NOMO-1 treated with dmso at 0.1 percent for 144 hours (cell line): ENCODE results near the gene PIM3.

Experiments
- DNase-seq: peaks from one replicate; lab custom pipeline; 2025; ENCODE audit not compliant: unreplicated experiment; lab: John Stamatoyannopoulos, UW

Gene PIM3

GRCh38 chr22:49960159-49961004 is at the start of gene PIM3:
PIM3 (plus strand) TSS chr22:49960772; CDS start chr22:49960948, 176 bp downstream.
- peak; percentile 89 for DNase-seq

GRCh38 chr22:49911881-49912625 is 48.5 kb upstream of the PIM3 start:
- no peak for DNase-seq

- DNase-seq, result no peak
Measured at GRCh38 chr22:49913026-49913425, 47.5 kb upstream of the PIM3 start.

- no peak for DNase-seq
Measured at GRCh38 chr22:49913446-49913845, 47.1 kb upstream of the PIM3 start.

GRCh38 chr22:49914256-49914655 is 46.3 kb upstream of the PIM3 start:
- no peak for DNase-seq

- no peak for DNase-seq
Measured at GRCh38 chr22:49915610-49916009, 45.0 kb upstream of the PIM3 start.

- DNase-seq, result no peak
Measured at GRCh38 chr22:49916831-49917230, 43.7 kb upstream of the PIM3 start.

GRCh38 chr22:49917974-49918910 is 42.3 kb upstream of the PIM3 start, which contains the start of the genes ALG12 and CRELD2:
ALG12 (minus strand) TSS chr22:49918438; CDS start chr22:49913765, 4,673 bp downstream.
CRELD2 (plus strand) TSS chr22:49918634; CDS start chr22:49918770, 136 bp downstream.
- peak; percentile 92 for DNase-seq

- no peak for DNase-seq
Measured at GRCh38 chr22:49918911-49919881, 41.4 kb upstream of the PIM3 start.

- DNase-seq, result no peak
Measured at GRCh38 chr22:49920859-49921258, 39.7 kb upstream of the PIM3 start.

- no peak for DNase-seq
Measured at GRCh38 chr22:49921508-49922278, 38.9 kb upstream of the PIM3 start.

GRCh38 chr22:49922484-49922883 is 38.1 kb upstream of the PIM3 start:
- no peak for DNase-seq

- DNase-seq, result no peak
Measured at GRCh38 chr22:49922926-49923325, 37.6 kb upstream of the PIM3 start.

- DNase-seq, result no peak
Measured at GRCh38 chr22:49923445-49923844, 37.1 kb upstream of the PIM3 start.

- no peak for DNase-seq
Measured at GRCh38 chr22:49924113-49924833, 36.3 kb upstream of the PIM3 start.

- no peak for DNase-seq
Measured at GRCh38 chr22:49925525-49926128, 34.9 kb upstream of the PIM3 start.

- no peak for DNase-seq
Measured at GRCh38 chr22:49926916-49927315, 33.7 kb upstream of the PIM3 start.
